GM12878 (cell line): Measurements from ENCODE around the gene GLOD5.

Experiments used
- CEBPB ChIP-seq, 2 experiments: fragments of 150-350 bp in 1 of 2; IDR thresholded peaks; 2 replicates each; pipeline ENCODE4 v1.6.1; 2012 to 2014; ENCODE audit warnings: low read depth in 2 of 2, low read length in 2 of 2, borderline replicate concordance in 1 of 2, inconsistent platforms in 1 of 2
- CHD1 ChIP-seq: IDR thresholded peaks from 2 replicates; pipeline ENCODE4 v1.6.1; 2012; ENCODE audit warnings: low read depth, low read length, improper control_type of control experiment
- CTCF ChIP-seq, 3 experiments: IDR thresholded peaks in 2 of 3; conservative IDR thresholded peaks in 1 of 3; 2 replicates each; pipeline ENCODE4 v1.5.1; 2011; ENCODE audit warnings: low read depth in 3 of 3, low read length in 3 of 3, mild to moderate bottlenecking in 3 of 3, control low read depth in 2 of 3, moderate library complexity in 2 of 3, inconsistent platforms in 1 of 3, mixed read lengths in 1 of 3; ENCODE audit not compliant: control insufficient read depth in 2 of 3, insufficient read depth in 1 of 3; ENCODE audit errors: extremely low read depth in 1 of 3
- JUND ChIP-seq: IDR thresholded peaks from 2 replicates; pipeline ENCODE4 v1.6.1; 2012; ENCODE audit warnings: low read depth, mild to moderate bottlenecking, low read length, improper control_type of control experiment, moderate library complexity
- PKNOX1 ChIP-seq: fragments of 450-650 bp; IDR thresholded peaks from 2 replicates; pipeline ENCODE4 v1.6.1; 2016; ENCODE audit warnings: mild to moderate bottlenecking
- POLR2AphosphoS5 ChIP-seq: IDR thresholded peaks from 2 replicates; pipeline ENCODE4 v1.6.1; 2011; ENCODE audit warnings: mild to moderate bottlenecking, low read length, inconsistent platforms
- RAD51 ChIP-seq: fragments of 450-650 bp; IDR thresholded peaks from 2 replicates; pipeline ENCODE4 v1.6.1; 2016; ENCODE audit warnings: moderate library complexity, mild to moderate bottlenecking, inconsistent platforms
- TARDBP ChIP-seq: IDR thresholded peaks from 2 replicates; pipeline ENCODE4 v1.6.1; 2016; ENCODE audit warnings: borderline replicate concordance

GRCh38 chrX:48776818-48777439 lies 15.4 kb downstream of the GLOD5 start:
- no peak for TF ChIP-seq TARDBP
- no peak for TF ChIP-seq PKNOX1
- TF ChIP-seq CTCF (IDR thresholded peaks at IDR 0.05 in 2 of 3, conservative IDR thresholded peaks at IDR 0.05 in 1 of 3; ENCODE audit: control insufficient read depth in 2 of 3, extremely low read depth in 1 of 3, insufficient read depth in 1 of 3, low read depth in 3 of 3, low read length in 3 of 3), result no peak
- no peak for TF ChIP-seq POLR2AphosphoS5
- no peak for TF ChIP-seq RAD51
- TF ChIP-seq CHD1, result no peak
- no peak for TF ChIP-seq CEBPB (IDR thresholded peaks at IDR 0.05; ENCODE audit: borderline replicate concordance in 1 of 2, low read depth in 2 of 2, low read length in 2 of 2)
- TF ChIP-seq JUND, result no peak
